Activated CD8-positive, alpha-beta memory T cell treated with anti-CD3 and anti-CD28 coated beads, Interleukin-2, amount 50 U/mL, for 48 hours (primary cell): ENCODE data around the gene ARVCF.
"Not testable (repeated sequence)": the region's sequence is repeated elsewhere in the genome, so short reads cannot be mapped to it uniquely, and the experiment has no call there.

Experiments used
- DNase-seq: peaks from one replicate; pipeline ENCODE4 v3.0.0-alpha.2; 2020

Gene ARVCF

GRCh38 chr22:19931514-19931913 lies 85.1 kb downstream of the ARVCF start:
- DNase-seq, result no peak

- DNase-seq, result no peak
These were observed 85.8 kb downstream of the ARVCF start for GRCh38 chr22:19930551-19931486.

- no peak for DNase-seq
These were observed 86.8 kb downstream of the ARVCF start for GRCh38 chr22:19929586-19930550.

- DNase-seq, result no peak
These were observed 88.4 kb downstream of the ARVCF start for GRCh38 chr22:19928207-19928606.

GRCh38 chr22:19927696-19928095 lies 88.9 kb downstream of the ARVCF start:
- no peak for DNase-seq

- not testable (repeated sequence) for DNase-seq
These were observed 90.6 kb downstream of the ARVCF start for GRCh38 chr22:19926028-19926427.

GRCh38 chr22:19923914-19924513 lies 92.6 kb downstream of the ARVCF start:
- DNase-seq, result no peak

- no peak for DNase-seq
These were observed 95.0 kb downstream of the ARVCF start for GRCh38 chr22:19921544-19922081.
